ENCODE data around the gene CLEC18A.
"Not testable (repeated sequence)": the region's sequence is repeated elsewhere in the genome, so short reads cannot be mapped to it uniquely, and the experiment has no call there.

Gene CLEC18A

GRCh38 chr16:69930117-69930776 is 20.9 kb upstream of the CLEC18A start:
- DNase-seq (ENCODE audit: low spot score), result peak; percentile 89

DNA sequence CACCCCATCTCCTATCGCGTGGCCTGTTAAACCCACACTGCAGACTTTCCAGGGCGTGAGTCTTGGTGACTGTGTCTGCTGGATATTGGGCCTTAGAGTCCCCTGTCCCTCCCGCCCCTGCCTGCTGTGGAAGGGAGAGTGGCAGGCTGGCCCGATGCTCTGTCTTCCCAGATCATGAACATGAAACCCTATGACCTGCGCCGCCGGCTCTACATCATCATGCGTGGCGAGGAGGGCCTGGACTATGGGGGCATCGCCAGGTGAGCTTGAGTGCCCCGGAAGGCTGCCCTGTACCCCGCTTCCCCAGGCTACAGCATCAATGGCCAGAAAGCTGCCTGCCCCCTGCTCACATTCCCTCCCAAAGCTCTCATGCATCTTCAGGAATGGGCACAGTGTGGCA is 19.5 kb upstream of the CLEC18A start:
- DNase-seq (ENCODE audit: low spot score), result no peak

DNA sequence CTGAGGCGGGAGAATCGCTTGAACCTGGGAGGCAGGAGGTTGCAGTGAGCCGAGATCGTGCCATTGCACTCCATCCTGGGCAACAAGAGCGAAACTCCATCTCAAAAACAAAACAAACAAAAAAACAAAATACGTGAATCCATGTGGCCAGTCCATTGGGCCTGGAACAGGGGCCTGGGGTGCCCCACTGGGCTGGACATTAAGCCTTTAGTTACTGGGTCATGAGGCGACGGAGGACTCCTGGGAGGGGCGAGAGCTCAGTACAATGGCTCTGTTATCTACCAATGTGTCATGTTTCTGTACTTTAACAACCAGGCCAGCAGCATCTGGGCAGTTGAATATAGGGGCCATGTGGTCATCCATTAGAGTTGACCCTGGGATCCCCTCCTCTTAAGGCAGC is 18.9 kb upstream of the CLEC18A start:
- DNase-seq (ENCODE audit: low spot score), result no peak

GRCh38 chr16:69932691-69933392 is 18.3 kb upstream of the CLEC18A start:
- DNase-seq (ENCODE audit: low spot score), result no peak

- DNase-seq (ENCODE audit: low spot score), result no peak
Observed at GRCh38 chr16:69934044-69934443, 17.1 kb upstream of the CLEC18A start.

GRCh38 chr16:69934751-69935150 is 16.4 kb upstream of the CLEC18A start:
- DNase-seq (ENCODE audit: low spot score), result no peak

GRCh38 chr16:69935278-69935711 is 15.8 kb upstream of the CLEC18A start:
- DNase-seq (ENCODE audit: low spot score), result no peak

DNA sequence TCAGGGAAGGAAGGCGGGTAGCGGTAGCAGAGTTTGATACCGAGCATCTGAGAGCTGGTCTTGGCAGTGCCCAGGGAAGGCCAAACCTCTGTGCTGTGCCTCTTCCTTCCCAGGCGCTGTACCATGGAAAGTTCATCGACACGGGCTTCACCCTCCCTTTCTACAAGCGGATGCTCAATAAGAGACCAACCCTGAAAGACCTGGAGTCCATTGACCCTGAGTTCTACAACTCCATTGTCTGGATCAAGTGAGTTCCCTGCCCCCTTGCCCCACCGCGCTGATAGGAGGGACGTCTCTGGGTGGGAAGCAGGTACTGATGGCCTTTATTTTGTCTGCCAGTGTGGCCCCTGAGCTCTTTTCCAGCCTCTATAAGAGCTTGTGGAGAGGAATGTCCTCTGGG is 15.4 kb upstream of the CLEC18A start:
- no peak for DNase-seq (ENCODE audit: low spot score)

- no peak for DNase-seq (ENCODE audit: low spot score)
Observed at GRCh38 chr16:69936252-69936651, 14.9 kb upstream of the CLEC18A start.

GRCh38 chr16:69936751-69937211 is 14.4 kb upstream of the CLEC18A start:
- DNase-seq (ENCODE audit: low spot score), result no peak

DNA sequence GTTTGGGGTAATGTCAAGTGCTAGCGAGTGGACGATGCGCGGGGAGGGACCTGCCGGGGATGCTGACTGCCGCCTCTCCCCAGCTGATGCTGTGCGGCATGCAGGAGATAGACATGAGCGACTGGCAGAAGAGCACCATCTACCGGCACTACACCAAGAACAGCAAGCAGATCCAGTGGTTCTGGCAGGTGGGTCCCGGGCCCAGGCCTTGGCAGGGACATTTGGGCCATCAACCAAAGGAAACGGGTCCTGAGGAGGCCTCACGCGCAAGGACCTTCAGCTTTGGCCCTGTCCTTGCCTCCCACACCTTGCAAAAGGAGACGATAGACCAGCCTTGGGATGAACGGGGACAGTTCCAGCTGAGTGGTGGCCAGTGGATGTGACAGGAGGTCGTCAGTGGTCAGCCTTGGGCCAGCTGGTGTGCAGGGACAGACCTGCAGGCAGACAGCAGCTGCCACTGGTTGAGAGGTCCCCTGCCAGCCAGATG is 13.6 kb upstream of the CLEC18A start:
- DNase-seq (ENCODE audit: low spot score), result peak; percentile 55

DNA sequence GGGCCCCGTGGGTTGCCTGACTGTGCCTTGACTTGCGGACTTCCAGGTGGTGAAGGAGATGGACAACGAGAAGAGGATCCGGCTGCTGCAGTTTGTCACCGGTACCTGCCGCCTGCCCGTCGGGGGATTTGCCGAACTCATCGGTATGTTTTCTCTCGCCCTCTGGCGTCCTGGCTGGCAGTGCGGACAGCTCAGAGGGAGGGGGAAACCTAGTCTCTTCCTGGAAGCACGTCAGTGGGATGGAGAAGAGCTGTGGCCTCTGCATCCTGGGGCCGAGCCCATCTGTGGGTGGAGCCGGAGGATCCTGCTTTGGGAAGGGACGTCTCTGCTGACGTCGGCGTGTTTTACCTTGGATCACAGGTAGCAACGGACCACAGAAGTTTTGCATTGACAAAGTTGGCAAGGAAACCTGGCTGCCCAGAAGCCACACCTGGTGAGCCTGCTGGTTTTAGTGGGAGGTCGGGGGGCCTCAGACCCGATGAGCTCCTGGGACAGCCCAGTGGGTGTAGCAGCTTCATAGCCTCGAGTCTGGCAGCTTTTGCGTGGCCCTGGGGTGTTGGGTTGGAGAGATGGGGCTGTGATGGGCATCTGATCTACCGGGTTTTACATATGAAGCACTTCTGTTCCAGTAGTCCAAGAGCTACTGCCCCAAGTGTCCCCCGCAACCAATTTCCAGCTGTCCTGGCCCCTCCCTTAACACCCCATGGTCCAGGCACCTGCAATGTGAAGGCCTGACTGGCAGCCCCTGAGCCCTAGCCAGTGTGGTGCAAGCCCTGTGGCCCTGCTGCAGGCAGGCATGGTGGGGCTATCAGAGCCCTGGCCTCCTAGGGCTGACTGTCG is 11.9 kb upstream of the CLEC18A start:
- no peak for DNase-seq (ENCODE audit: low spot score)

DNA sequence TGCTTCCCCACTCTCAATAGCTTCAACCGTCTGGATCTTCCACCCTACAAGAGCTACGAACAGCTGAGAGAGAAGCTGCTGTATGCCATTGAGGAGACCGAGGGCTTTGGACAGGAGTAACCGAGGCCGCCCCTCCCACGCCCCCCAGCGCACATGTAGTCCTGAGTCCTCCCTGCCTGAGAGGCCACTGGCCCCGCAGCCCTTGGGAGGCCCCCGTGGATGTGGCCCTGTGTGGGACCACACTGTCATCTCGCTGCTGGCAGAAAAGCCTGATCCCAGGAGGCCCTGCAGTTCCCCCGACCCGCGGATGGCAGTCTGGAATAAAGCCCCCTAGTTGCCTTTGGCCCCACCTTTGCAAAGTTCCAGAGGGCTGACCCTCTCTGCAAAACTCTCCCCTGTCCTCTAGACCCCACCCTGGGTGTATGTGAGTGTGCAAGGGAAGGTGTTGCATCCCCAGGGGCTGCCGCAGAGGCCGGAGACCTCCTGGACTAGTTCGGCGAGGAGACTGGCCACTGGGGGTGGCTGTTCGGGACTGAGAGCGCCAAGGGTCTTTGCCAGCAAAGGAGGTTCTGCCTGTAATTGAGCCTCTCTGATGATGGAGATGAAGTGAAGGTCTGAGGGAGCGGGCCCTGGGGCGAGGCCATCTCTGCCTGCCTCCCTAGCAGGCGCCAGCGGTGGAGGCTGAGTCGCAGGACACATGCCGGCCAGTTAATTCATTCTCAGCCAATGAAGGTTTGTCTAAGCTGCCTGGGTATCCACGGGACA is 11.1 kb upstream of the CLEC18A start:
- no peak for DNase-seq (ENCODE audit: low spot score)

- DNase-seq (ENCODE audit: low spot score), result no peak
Observed at GRCh38 chr16:69940676-69941075, 10.5 kb upstream of the CLEC18A start.

- no peak for DNase-seq (ENCODE audit: low spot score)
Observed at GRCh38 chr16:69941251-69942098, 9.7 kb upstream of the CLEC18A start.

- no peak for DNase-seq (ENCODE audit: low spot score)
Observed at GRCh38 chr16:69942099-69942491, 9.0 kb upstream of the CLEC18A start.

GRCh38 chr16:69942627-69943170 is 8.4 kb upstream of the CLEC18A start:
- DNase-seq (ENCODE audit: low spot score), result no peak

GRCh38 chr16:69943241-69944036 is 7.7 kb upstream of the CLEC18A start:
- not testable (repeated sequence) for DNase-seq (ENCODE audit: low spot score)

GRCh38 chr16:69950411-69950810 is 723 bp upstream of the CLEC18A start:
- not testable (repeated sequence) for DNase-seq (ENCODE audit: low spot score)

DNA sequence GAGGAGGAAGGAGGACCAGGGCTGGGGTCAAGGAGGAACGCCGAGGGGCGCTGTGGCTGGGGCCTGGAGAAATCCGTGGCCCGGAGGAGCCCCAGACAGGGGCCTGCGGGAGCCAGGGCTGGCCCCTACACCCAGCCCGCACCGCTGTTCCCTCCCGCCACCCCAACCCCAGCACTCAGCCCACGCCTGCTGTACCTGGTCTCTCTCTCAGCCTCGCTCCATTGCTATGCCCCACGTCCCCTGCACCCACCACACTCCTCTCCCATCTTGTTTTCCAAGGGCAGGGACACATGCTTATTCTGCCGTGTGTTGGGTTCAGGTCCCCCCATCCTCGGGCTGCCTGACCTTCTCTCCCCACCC is 518 bp downstream of the CLEC18A start:
- not testable (repeated sequence) for DNase-seq (ENCODE audit: low spot score)

All from iPS-NIHi11 (cell line).